Endodermal cell (in vitro differentiated cells): ENCODE results near the gene TBX15. TPM values are rescaled to one million over a fixed set of nuclear protein-coding genes. Genes with fewer than 3 reads are reported as not detected.

Source experiments
- DNase-seq: peaks from one replicate; pipeline ENCODE4 v3.0.0-alpha.2; 2017
- H3K27ac ChIP-seq: 2 replicates; pipeline ENCODE4 v1.5.1; 2013; ENCODE audit warnings: mild to moderate bottlenecking, low read depth, low read length, moderate library complexity
- H3K27me3 ChIP-seq: 2 replicates; pipeline ENCODE4 v1.6.1; 2013; ENCODE audit warnings: mild to moderate bottlenecking, low read length, moderate library complexity; ENCODE audit not compliant: insufficient read depth, control insufficient read depth, poor library complexity, severe bottlenecking
- H3K36me3 ChIP-seq: 2 replicates; pipeline ENCODE4 v1.7.0; 2013; ENCODE audit warnings: mild to moderate bottlenecking, low read length, moderate library complexity; ENCODE audit not compliant: control insufficient read depth, insufficient read depth
- H3K4me1 ChIP-seq: one replicate; pipeline ENCODE4 v1.7.0; 2013; ENCODE audit warnings: low read length; ENCODE audit not compliant: control insufficient read depth, insufficient read depth
- H3K4me3 ChIP-seq: 2 replicates; pipeline ENCODE4 v1.5.1; 2013; ENCODE audit warnings: mild to moderate bottlenecking, low read length, moderate library complexity
- H3K9ac ChIP-seq: 2 replicates; pipeline ENCODE4 v1.6.1; 2013; ENCODE audit warnings: mild to moderate bottlenecking, low read length, moderate library complexity; ENCODE audit not compliant: poor library complexity, severe bottlenecking; ENCODE audit errors: extremely low read depth
- H3K9me3 ChIP-seq: 2 replicates; pipeline ENCODE4 v1.6.1; 2013; ENCODE audit warnings: mild to moderate bottlenecking, low read length, moderate library complexity; ENCODE audit not compliant: control insufficient read depth
- H3K27ac Mint-ChIP-seq: 2 replicates; pipeline ENCODE4 v1.8.0; 2020; ENCODE audit warnings: mixed read lengths
- H3K27me3 Mint-ChIP-seq: 2 replicates; pipeline ENCODE4 v1.8.0; 2021; ENCODE audit warnings: mild to moderate bottlenecking, mixed read lengths; ENCODE audit not compliant: insufficient read depth
- H3K36me3 Mint-ChIP-seq: 2 replicates; pipeline ENCODE4 v1.8.0; 2020; ENCODE audit warnings: low read depth, mixed read lengths
- H3K4me1 Mint-ChIP-seq: 2 replicates; pipeline ENCODE4 v1.8.0; 2020; ENCODE audit warnings: mixed read lengths
- H3K4me3 Mint-ChIP-seq: 2 replicates; pipeline ENCODE4 v1.8.0; 2020; ENCODE audit warnings: mild to moderate bottlenecking, moderate library complexity, mixed read lengths
- H3K9me3 Mint-ChIP-seq: 2 replicates; pipeline ENCODE4 v1.8.0; 2020; ENCODE audit warnings: mild to moderate bottlenecking, mixed read lengths
- WGBS, 2 experiments: methylation state at CpG; one replicate each; pipeline versions ENCODE4 v1.1.5 to v1.1.7; 2013; ENCODE audit warnings: missing lambda C conversion rate in 2 of 2, mixed read lengths in 1 of 2; ENCODE audit not compliant: insufficient coverage in 1 of 2, insufficient read length in 1 of 2; 5-methylcytosine and 5-hydroxymethylcytosine counted together
- total RNA-seq, 2 donors: library from RNA; stranded (reverse); fragmentation: NEBNext Ultra II Directional in 1 of 2; extraction: Animal tissue kit (Norgen Biotek cat#: 25700) in 1 of 2; gene quantifications; 2 replicates in 1 of 2; 3 replicates in 1 of 2; pipeline ENCODE4 v1.2.1, GENCODE V29; 2021
- TF ChIP-seq, protein P1 (sequence below): fragments of 200-600 bp; sonication (generic); conservative IDR thresholded peaks from 2 replicates; pipeline ENCODE4 v1.5.0; 2021; ENCODE audit warnings: antibody characterized with exemption, mild to moderate bottlenecking

The TBX15 gene
- total RNA-seq, 2 donors from 2014 or later, result 0.09 TPM; not detected in 1

DNA sequence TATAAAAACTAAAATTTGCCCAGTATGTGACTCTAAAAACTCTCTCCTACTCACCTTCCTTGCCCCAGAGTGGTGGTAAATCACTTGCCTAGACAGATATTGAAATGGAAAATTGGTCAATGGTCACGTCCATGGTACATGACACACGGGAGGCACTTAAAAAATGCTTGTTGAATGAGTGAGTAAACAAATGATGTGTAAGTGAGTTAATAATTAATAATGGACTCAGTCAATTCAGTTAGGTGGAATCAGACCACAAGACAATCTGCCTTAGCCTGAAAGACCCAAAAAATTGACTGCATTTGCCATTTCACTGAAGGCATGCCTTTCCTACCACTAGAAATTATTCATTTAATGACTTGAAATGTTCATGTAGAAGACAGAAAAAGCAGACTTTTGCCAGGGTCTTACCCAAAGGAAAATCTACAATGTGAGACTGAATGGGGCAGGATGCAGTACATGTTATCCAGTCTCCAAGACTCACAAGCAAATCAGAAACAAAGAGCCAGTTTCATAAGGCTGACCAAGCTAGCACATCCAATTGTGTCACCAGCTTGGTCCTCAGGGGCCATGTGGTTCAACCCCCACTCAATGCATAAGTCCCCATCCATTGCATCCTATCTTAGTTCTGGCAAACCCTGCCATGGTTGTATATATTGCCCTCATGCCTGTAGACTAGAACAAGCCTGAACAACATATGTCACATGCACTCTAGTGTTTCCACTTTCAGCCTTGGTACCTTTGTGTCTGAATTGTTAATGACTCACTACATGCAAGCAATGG is 73.6 kb downstream of the TBX15 start:
- H3K27me3 ChIP-seq, result peaks cover 42% of the 10 kb centered on the region
- H3K9ac ChIP-seq, result no peak overlapping the region
- no peaks in the 10 kb centered on the region for H3K4me1 ChIP-seq
- H3K9me3 Mint-ChIP-seq, result no peaks in the 10 kb centered on the region
- TF ChIP-seq, protein P1, sequence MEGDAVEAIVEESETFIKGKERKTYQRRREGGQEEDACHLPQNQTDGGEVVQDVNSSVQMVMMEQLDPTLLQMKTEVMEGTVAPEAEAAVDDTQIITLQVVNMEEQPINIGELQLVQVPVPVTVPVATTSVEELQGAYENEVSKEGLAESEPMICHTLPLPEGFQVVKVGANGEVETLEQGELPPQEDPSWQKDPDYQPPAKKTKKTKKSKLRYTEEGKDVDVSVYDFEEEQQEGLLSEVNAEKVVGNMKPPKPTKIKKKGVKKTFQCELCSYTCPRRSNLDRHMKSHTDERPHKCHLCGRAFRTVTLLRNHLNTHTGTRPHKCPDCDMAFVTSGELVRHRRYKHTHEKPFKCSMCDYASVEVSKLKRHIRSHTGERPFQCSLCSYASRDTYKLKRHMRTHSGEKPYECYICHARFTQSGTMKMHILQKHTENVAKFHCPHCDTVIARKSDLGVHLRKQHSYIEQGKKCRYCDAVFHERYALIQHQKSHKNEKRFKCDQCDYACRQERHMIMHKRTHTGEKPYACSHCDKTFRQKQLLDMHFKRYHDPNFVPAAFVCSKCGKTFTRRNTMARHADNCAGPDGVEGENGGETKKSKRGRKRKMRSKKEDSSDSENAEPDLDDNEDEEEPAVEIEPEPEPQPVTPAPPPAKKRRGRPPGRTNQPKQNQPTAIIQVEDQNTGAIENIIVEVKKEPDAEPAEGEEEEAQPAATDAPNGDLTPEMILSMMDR, result no peak
- no peak overlapping the region for H3K4me3 ChIP-seq
- no peaks in the 10 kb centered on the region for H3K36me3 Mint-ChIP-seq
- no peaks in the 10 kb centered on the region for H3K9me3 ChIP-seq
- peaks cover 18% of the 10 kb centered on the region for H3K27me3 Mint-ChIP-seq
- H3K36me3 ChIP-seq, result no peaks in the 10 kb centered on the region
- no peak overlapping the region for H3K27ac Mint-ChIP-seq
- no peak for DNase-seq
- H3K4me1 Mint-ChIP-seq, result no peaks in the 10 kb centered on the region
- H3K27ac ChIP-seq, result no peak overlapping the region
- no peak overlapping the region for H3K4me3 Mint-ChIP-seq
- WGBS, 2 experiments, result 84 to 88% methylated on average over 2 of the region's 2 CpGs

DNA sequence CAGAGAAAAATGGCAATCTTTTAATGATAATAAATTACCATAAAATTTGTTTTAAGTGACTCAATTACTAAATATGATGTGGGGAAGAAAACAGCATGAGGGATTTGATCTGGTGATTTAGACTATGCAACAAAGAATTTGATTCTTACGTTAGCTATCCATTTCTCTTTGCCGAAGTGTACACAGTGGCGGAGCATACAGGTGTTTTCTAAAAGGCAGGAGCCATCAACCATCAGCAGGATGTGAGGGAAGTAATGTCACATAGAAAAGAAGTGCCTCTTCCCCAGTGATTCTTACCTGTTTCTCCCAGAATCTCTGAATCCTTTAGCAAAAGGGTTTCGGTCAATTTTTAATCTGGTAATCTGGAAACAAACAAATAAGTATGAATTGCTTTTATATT is 74.3 kb downstream of the TBX15 start:
- no peak overlapping the region for H3K4me3 ChIP-seq
- Mint-ChIP-seq H3K27me3 (peaks cover 25% of the 10 kb centered on the region), H3K9me3 (no peaks in the 10 kb centered on the region), H3K4me1 (no peaks in the 10 kb centered on the region), H3K4me3 (no peak overlapping the region), H3K36me3 (no peaks in the 10 kb centered on the region), H3K27ac (no peak overlapping the region)
- TF ChIP-seq, protein P1, result no peak
- no peaks in the 10 kb centered on the region for H3K4me1 ChIP-seq
- H3K9me3 ChIP-seq, result no peaks in the 10 kb centered on the region
- H3K36me3 ChIP-seq, result no peaks in the 10 kb centered on the region
- H3K27ac ChIP-seq, result no peak overlapping the region
- DNase-seq, result no peak
- peaks cover 49% of the 10 kb centered on the region for H3K27me3 ChIP-seq
- H3K9ac ChIP-seq, result no peak overlapping the region
- WGBS, 2 experiments, result 94 to 100% methylated on average over 2 to 4 of the region's 4 CpGs

DNA sequence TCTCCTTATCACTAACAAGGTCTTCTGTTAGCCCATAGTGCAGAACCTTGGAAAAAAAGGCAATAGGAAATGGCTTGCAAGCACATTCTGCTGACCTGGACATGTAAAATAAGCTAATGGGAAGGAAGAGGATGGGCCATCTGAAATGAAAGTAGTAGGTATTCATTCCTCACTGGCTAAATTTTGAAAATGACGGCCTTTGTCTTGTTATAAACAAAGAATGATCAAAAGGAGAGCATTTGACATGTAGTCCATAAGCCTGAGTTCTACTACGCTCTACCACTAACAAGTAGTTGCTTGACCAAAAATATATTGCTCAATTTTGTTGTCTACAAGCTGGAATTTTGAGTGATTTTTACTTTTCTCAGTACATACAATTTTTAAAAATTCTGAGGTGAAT is 75.6 kb downstream of the TBX15 start:
- Histone ChIP-seq H3K4me1 (no peaks in the 10 kb centered on the region), H3K27ac (no peak overlapping the region), H3K36me3 (no peaks in the 10 kb centered on the region), H3K9me3 (no peaks in the 10 kb centered on the region), H3K9ac (no peak overlapping the region), H3K4me3 (no peak overlapping the region), H3K27me3 (peaks cover 62% of the 10 kb centered on the region)
- TF ChIP-seq, protein P1, result no peak
- Mint-ChIP-seq H3K4me3 (no peak overlapping the region), H3K27me3 (peaks cover 34% of the 10 kb centered on the region), H3K4me1 (no peaks in the 10 kb centered on the region), H3K36me3 (no peaks in the 10 kb centered on the region), H3K9me3 (no peaks in the 10 kb centered on the region), H3K27ac (no peak overlapping the region)
- DNase-seq, result no peak
- 90% methylated on average over 2 of the region's 2 CpGs; no CpG with 5 or more reads in 1 of the 2 experiments for WGBS, 2 experiments
